CD14-positive monocyte (primary cell): ENCODE data around the gene AIG1. TPM values are rescaled to one million over a fixed set of nuclear protein-coding genes. Genes with fewer than 3 reads are reported as not detected.

ENCODE experiments used
- DNase-seq, 3 donors: peaks; one replicate each; pipeline ENCODE4 v3.0.0-alpha.2; 2011 to 2022
- H2AFZ ChIP-seq: 2 replicates; pipeline ENCODE4 v1.6.0; 2012; ENCODE audit warnings: mild to moderate bottlenecking, low read depth, low read length, inconsistent platforms; ENCODE audit not compliant: insufficient read depth, poor library complexity, severe bottlenecking
- H3K27ac ChIP-seq, 2 donors: 1 replicate in 1 of 2; 2 replicates in 1 of 2; pipeline ENCODE4 v1.5.1; 2012 to 2013; ENCODE audit warnings: low read length in 2 of 2, control low read depth in 1 of 2, inconsistent platforms in 1 of 2, low read depth in 1 of 2, mild to moderate bottlenecking in 1 of 2
- H3K27me3 ChIP-seq, 2 donors: one replicate each; pipeline versions ENCODE4 v1.6.0 to v1.6.1; 2011 to 2013; ENCODE audit warnings: low read length in 2 of 2; ENCODE audit not compliant: control insufficient read depth in 2 of 2, insufficient read depth in 2 of 2
- H3K36me3 ChIP-seq, 2 donors: replicated peaks in 1 of 2; 1 replicate in 1 of 2; 2 replicates in 1 of 2; pipeline versions ENCODE4 v1.5.1 to v1.6.1; 2012 to 2013; ENCODE audit warnings: low read length in 2 of 2, control low read depth in 1 of 2, inconsistent platforms in 1 of 2, mild to moderate bottlenecking in 1 of 2; ENCODE audit not compliant: insufficient read depth in 2 of 2, control insufficient read depth in 1 of 2
- H3K4me1 ChIP-seq, 2 donors: 1 replicate in 1 of 2; 2 replicates in 1 of 2; pipeline versions ENCODE4 v1.5.1 to v1.6.1; 2012 to 2013; ENCODE audit warnings: low read length in 2 of 2, control low read depth in 1 of 2, inconsistent platforms in 1 of 2, mild to moderate bottlenecking in 1 of 2, moderate library complexity in 1 of 2; ENCODE audit not compliant: insufficient read depth in 2 of 2, control insufficient read depth in 1 of 2
- H3K4me2 ChIP-seq: replicated peaks from 2 replicates; pipeline ENCODE3; 2012; ENCODE audit warnings: low read length, moderate library complexity, mild to moderate bottlenecking; ENCODE audit not compliant: poor library complexity, severe bottlenecking; ENCODE audit errors: extremely low read depth
- H3K4me3 ChIP-seq, 3 experiments: fragments of 200-600 bp in 1 of 3; sonication (generic) in 1 of 3; replicated peaks in 1 of 3; 1 replicate in 2 of 3; 2 replicates in 1 of 3; pipeline ENCODE4 v1.5.1; 2011 to 2013; ENCODE audit warnings: low read length in 3 of 3, mild to moderate bottlenecking in 3 of 3, control low read depth in 2 of 3, low read depth in 2 of 3, inconsistent platforms in 1 of 3, moderate library complexity in 1 of 3
- H3K79me2 ChIP-seq: 2 replicates; pipeline ENCODE4 v1.6.0; 2012; ENCODE audit warnings: mild to moderate bottlenecking, control low read depth, inconsistent platforms, low read length, moderate library complexity; ENCODE audit not compliant: insufficient read depth
- H3K9ac ChIP-seq: 2 replicates; pipeline ENCODE4 v1.6.0; 2017; ENCODE audit warnings: low read length, mild to moderate bottlenecking; ENCODE audit not compliant: insufficient read depth, poor library complexity, severe bottlenecking
- H3K9me3 ChIP-seq, 2 donors: replicated peaks in 1 of 2; 1 replicate in 1 of 2; 2 replicates in 1 of 2; pipeline versions ENCODE4 v1.5.1 to v1.6.1; 2012 to 2013; ENCODE audit warnings: low read length in 2 of 2, control low read depth in 1 of 2; ENCODE audit not compliant: control insufficient read depth in 1 of 2, insufficient read depth in 1 of 2
- H4K20me1 ChIP-seq: 2 replicates; pipeline ENCODE4 v1.6.0; 2012; ENCODE audit warnings: mild to moderate bottlenecking, low read length, control low read depth, moderate library complexity; ENCODE audit not compliant: insufficient read depth
- H3K27ac Mint-ChIP-seq, 7 donors: one replicate each; pipeline ENCODE4 v1.8.0; 2020; ENCODE audit warnings: mild to moderate bottlenecking in 7 of 7, mixed read lengths in 7 of 7, moderate library complexity in 6 of 7, inconsistent platforms in 2 of 7
- H3K27me3 Mint-ChIP-seq, 3 donors: one replicate each; pipeline ENCODE4 v1.8.0; 2021 to 2022; ENCODE audit warnings: low read depth in 3 of 3, mild to moderate bottlenecking in 3 of 3, mixed read lengths in 3 of 3, moderate library complexity in 3 of 3, inconsistent platforms in 1 of 3
- H3K36me3 Mint-ChIP-seq, 2 donors: one replicate each; pipeline ENCODE4 v1.8.0; 2020; ENCODE audit warnings: mixed read lengths in 2 of 2, inconsistent platforms in 1 of 2, mild to moderate bottlenecking in 1 of 2
- H3K4me1 Mint-ChIP-seq: one replicate; pipeline ENCODE4 v1.8.0; 2020; ENCODE audit warnings: mild to moderate bottlenecking, mixed read lengths
- H3K4me3 Mint-ChIP-seq, 2 donors: one replicate each; pipeline ENCODE4 v1.8.0; 2020; ENCODE audit warnings: mild to moderate bottlenecking in 2 of 2, mixed read lengths in 2 of 2, moderate library complexity in 1 of 2
- H3K9me3 Mint-ChIP-seq, 7 donors: one replicate each; pipeline ENCODE4 v1.8.0; 2020 to 2022; ENCODE audit warnings: mixed read lengths in 7 of 7, mild to moderate bottlenecking in 6 of 7, moderate library complexity in 6 of 7, inconsistent platforms in 2 of 7
- CTCF ChIP-seq: fragments of 200-600 bp; IDR thresholded peaks from one replicate; pipeline ENCODE4 v1.8.0; 2022; ENCODE audit warnings: antibody characterized with exemption, mild to moderate bottlenecking
- WGBS: methylation state at CpG from one replicate; pipeline ENCODE4 v1.1.5; 2013; ENCODE audit warnings: missing lambda C conversion rate; ENCODE audit not compliant: insufficient coverage; 5-methylcytosine and 5-hydroxymethylcytosine counted together
- intact Hi-C, 2 donors: fragments of 100-400 bp; cut with micrococcal nuclease; formaldehyde crosslinking; loops; one replicate each; pipeline versions ENCODE4 v1.15.0 to v1.15.1; 2023
- polyA plus RNA-seq, 3 donors: library from polyadenylated mRNA; depleted of rRNA in 1 of 3; unstranded in 2 of 3; stranded (reverse) in 1 of 3; fragments of 300-500 nt in 2 of 3; fragments of >200 nt in 1 of 3; fragmentation: Illumina TruSeq in 2 of 3; gene quantifications; 1 replicate in 2 of 3; 2 replicates in 1 of 3; pipeline ENCODE4 v1.2.3, GENCODE V29; 2012 to 2021

The AIG1 gene
- polyA plus RNA-seq, 3 donors: 6.7 to 7.6 (median 6.8) TPM

GRCh38 chr6:143128681-143129015, 68.0 kb downstream of the AIG1 start:
- TF ChIP-seq CTCF: no peak
- Mint-ChIP-seq H3K4me1 (no peaks in the 10 kb centered on the region), H3K9me3 (peaks cover 6 to 25% (median 19%) of the 10 kb centered on the region in 7 donors)

GRCh38 chr6:143130928-143131327, 70.2 kb downstream of the AIG1 start:
- no peak overlapping the region for H3K9ac ChIP-seq

More at GRCh38 chr6:143128681-143129015, 68.0 kb downstream of the AIG1 start:
- Histone ChIP-seq H2AFZ (no peak overlapping the region), H4K20me1 (no peaks in the 10 kb centered on the region), H3K27ac (no peak overlapping the region), H3K4me3 (no peak overlapping the region), H3K4me2 (no peak overlapping the region), H3K79me2 (no peaks in the 10 kb centered on the region), H3K9me3 (peaks cover 0 to 13% of the 10 kb centered on the region in 2 donors), H3K27me3 (no peaks in the 10 kb centered on the region), H3K4me1 (no peaks in the 10 kb centered on the region), H3K9ac (no peak overlapping the region), H3K36me3 (no peaks in the 10 kb centered on the region)
- intact Hi-C loops: no loop called here
- no peaks in the 10 kb centered on the region for H3K27me3 Mint-ChIP-seq
- H3K27ac Mint-ChIP-seq: no peak overlapping the region
- no peak for DNase-seq
- no peak overlapping the region for H3K4me3 Mint-ChIP-seq
- no peaks in the 10 kb centered on the region for H3K36me3 Mint-ChIP-seq

More at GRCh38 chr6:143130928-143131327, 70.2 kb downstream of the AIG1 start:
- H3K27me3 Mint-ChIP-seq: no peaks in the 10 kb centered on the region
- H3K27ac Mint-ChIP-seq: no peak overlapping the region
- no peaks in the 10 kb centered on the region for H3K4me1 Mint-ChIP-seq
- Histone ChIP-seq H3K4me2 (no peak overlapping the region), H2AFZ (no peak overlapping the region), H3K36me3 (no peaks in the 10 kb centered on the region), H4K20me1 (no peaks in the 10 kb centered on the region), H3K27me3 (no peaks in the 10 kb centered on the region), H3K79me2 (no peaks in the 10 kb centered on the region), H3K4me3 (no peak overlapping the region), H3K4me1 (no peaks in the 10 kb centered on the region), H3K9me3 (peaks cover 0 to 13% of the 10 kb centered on the region in 2 donors), H3K27ac (no peak overlapping the region)
- no peaks in the 10 kb centered on the region for H3K36me3 Mint-ChIP-seq
- H3K4me3 Mint-ChIP-seq: no peak overlapping the region
- no peak for DNase-seq
- no peak for TF ChIP-seq CTCF
- intact Hi-C loops: no loop called here
- peaks cover 6 to 25% (median 19%) of the 10 kb centered on the region in 7 donors for H3K9me3 Mint-ChIP-seq
- WGBS: no CpG with 5 or more reads among the region's 1 CpG
